SK-N-SH (cell line): Measurements from ENCODE around the gene TNPO1.

ENCODE experiments used
- EP300 ChIP-seq, 2 experiments: IDR thresholded peaks; 2 replicates each; pipeline versions ENCODE4 v1.4.0 to v1.6.1; 2012; ENCODE audit warnings: borderline replicate concordance in 1 of 2, low read depth in 1 of 2, low read length in 1 of 2
- EZH2phosphoT487 ChIP-seq: fragments of 200-600 bp; sonication (generic); IDR thresholded peaks from 2 replicates; pipeline ENCODE4 v1.6.1; 2017; ENCODE audit warnings: low read depth, mixed run types, mild to moderate bottlenecking, antibody characterized with exemption, moderate library complexity, borderline replicate concordance
- MEF2A ChIP-seq: IDR thresholded peaks from 2 replicates; pipeline ENCODE4 v1.4.0; 2012; ENCODE audit warnings: low read depth, borderline replicate concordance
- RXRA ChIP-seq: IDR thresholded peaks from 2 replicates; pipeline ENCODE4 v1.4.0; 2012; ENCODE audit warnings: low read depth, mild to moderate bottlenecking, borderline replicate concordance
- SIN3A ChIP-seq: IDR thresholded peaks from 2 replicates; pipeline ENCODE4 v1.6.1; 2012; ENCODE audit warnings: low read depth, mild to moderate bottlenecking, low read length, moderate library complexity, borderline replicate concordance
- USF1 ChIP-seq: IDR thresholded peaks from 2 replicates; pipeline ENCODE4 v1.4.0; 2012; ENCODE audit warnings: low read depth, borderline replicate concordance
- TF ChIP-seq, protein P1 (sequence below): fragments of 200-600 bp; sonication (generic); IDR thresholded peaks from 2 replicates; pipeline ENCODE4 v1.6.1; 2017; ENCODE audit warnings: antibody characterized with exemption, mild to moderate bottlenecking, moderate library complexity
- TF ChIP-seq, protein P2 (sequence below): fragments of 150-350 bp; IDR thresholded peaks from 2 replicates; pipeline ENCODE4 v1.6.1; 2017; ENCODE audit warnings: antibody characterized with exemption, low read length, low read depth, borderline replicate concordance

GRCh38 chr5:72770266-72770665 lies 46.2 kb upstream of the TNPO1 start:
- TF ChIP-seq RXRA, result no peak
- TF ChIP-seq, protein P1, sequence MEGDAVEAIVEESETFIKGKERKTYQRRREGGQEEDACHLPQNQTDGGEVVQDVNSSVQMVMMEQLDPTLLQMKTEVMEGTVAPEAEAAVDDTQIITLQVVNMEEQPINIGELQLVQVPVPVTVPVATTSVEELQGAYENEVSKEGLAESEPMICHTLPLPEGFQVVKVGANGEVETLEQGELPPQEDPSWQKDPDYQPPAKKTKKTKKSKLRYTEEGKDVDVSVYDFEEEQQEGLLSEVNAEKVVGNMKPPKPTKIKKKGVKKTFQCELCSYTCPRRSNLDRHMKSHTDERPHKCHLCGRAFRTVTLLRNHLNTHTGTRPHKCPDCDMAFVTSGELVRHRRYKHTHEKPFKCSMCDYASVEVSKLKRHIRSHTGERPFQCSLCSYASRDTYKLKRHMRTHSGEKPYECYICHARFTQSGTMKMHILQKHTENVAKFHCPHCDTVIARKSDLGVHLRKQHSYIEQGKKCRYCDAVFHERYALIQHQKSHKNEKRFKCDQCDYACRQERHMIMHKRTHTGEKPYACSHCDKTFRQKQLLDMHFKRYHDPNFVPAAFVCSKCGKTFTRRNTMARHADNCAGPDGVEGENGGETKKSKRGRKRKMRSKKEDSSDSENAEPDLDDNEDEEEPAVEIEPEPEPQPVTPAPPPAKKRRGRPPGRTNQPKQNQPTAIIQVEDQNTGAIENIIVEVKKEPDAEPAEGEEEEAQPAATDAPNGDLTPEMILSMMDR, result no peak
- TF ChIP-seq, protein P2, sequence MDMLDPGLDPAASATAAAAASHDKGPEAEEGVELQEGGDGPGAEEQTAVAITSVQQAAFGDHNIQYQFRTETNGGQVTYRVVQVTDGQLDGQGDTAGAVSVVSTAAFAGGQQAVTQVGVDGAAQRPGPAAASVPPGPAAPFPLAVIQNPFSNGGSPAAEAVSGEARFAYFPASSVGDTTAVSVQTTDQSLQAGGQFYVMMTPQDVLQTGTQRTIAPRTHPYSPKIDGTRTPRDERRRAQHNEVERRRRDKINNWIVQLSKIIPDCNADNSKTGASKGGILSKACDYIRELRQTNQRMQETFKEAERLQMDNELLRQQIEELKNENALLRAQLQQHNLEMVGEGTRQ, result no peak
- TF ChIP-seq USF1, result no peak
- no peak for TF ChIP-seq EP300 (IDR thresholded peaks at IDR 0.05; ENCODE audit: borderline replicate concordance in 1 of 2, low read depth in 1 of 2, low read length in 1 of 2)
- TF ChIP-seq SIN3A, result no peak
- no peak for TF ChIP-seq MEF2A
- TF ChIP-seq EZH2phosphoT487, result no peak
